Left ventricle myocardium superior (tissue), 1 donor: ENCODE results near the gene WDR45B. TPM values are rescaled to one million over a fixed set of nuclear protein-coding genes. Genes with fewer than 3 reads are reported as not detected.
"Not testable (repeated sequence)": the region's sequence is repeated elsewhere in the genome, so short reads cannot be mapped to it uniquely, and the experiment has no call there.

Experiments
- ATAC-seq: fragments of 200-7000 bp; cut with Tn5 transposase; one replicate; pipeline ENCODE4 v1.9.1; 2020; ENCODE audit warnings: mild to moderate bottlenecking, moderate library complexity
- DNase-seq: peaks from one replicate; pipeline ENCODE4 v3.0.0-alpha.2; 2020
- intact Hi-C: fragments of 100-400 bp; cut with micrococcal nuclease; formaldehyde crosslinking; loops from one replicate; pipeline ENCODE4 v1.11.0; 2022
- total RNA-seq: library from RNA; stranded (reverse); fragmentation: NEBNext Ultra II Directional; extraction: Animal tissue kit (Norgen Biotek cat#: 25700); gene quantifications from one replicate; pipeline ENCODE4 v1.2.1, GENCODE V29; 2021
- donor health status: DM: no; HTN: yes; CAD: no; lungs with severe emphysema.

Gene WDR45B
- total RNA-seq, 1 donor from 2014 or later, result 37.3 TPM

- peak; percentile 68 for DNase-seq
- intact Hi-C loops, result no loop called here
Observed at GRCh38 chr17:82592767-82593589, 55.3 kb downstream of the WDR45B start.

GRCh38 chr17:82592289-82592766 is 55.9 kb downstream of the WDR45B start:
- intact Hi-C loops, result no loop called here
- ATAC-seq, result peak; percentile 19
- no peak for DNase-seq

More at GRCh38 chr17:82592767-82593589, 55.3 kb downstream of the WDR45B start:
- ATAC-seq, result peak; percentile 52

- intact Hi-C loops, result no loop called here
- DNase-seq (no peak), ATAC-seq (peak; percentile 12)
Observed at GRCh38 chr17:82590881-82591539, 57.2 kb downstream of the WDR45B start.

- intact Hi-C loops, result no loop called here
- DNase-seq (no peak), ATAC-seq (no peak)
Observed at GRCh38 chr17:82590216-82590615, 58.0 kb downstream of the WDR45B start.

GRCh38 chr17:82589851-82590180 is 58.4 kb downstream of the WDR45B start:
- intact Hi-C loops, result no loop called here
- no peak for DNase-seq
- no peak for ATAC-seq

GRCh38 chr17:82588266-82589175 is 59.7 kb downstream of the WDR45B start:
- intact Hi-C loops, result no loop called here
- DNase-seq, result no peak
- ATAC-seq, result no peak

- intact Hi-C loops, result no loop called here
- DNase-seq (no peak), ATAC-seq (no peak)
Observed at GRCh38 chr17:82587234-82588086, 60.8 kb downstream of the WDR45B start.

GRCh38 chr17:82586576-82587233 is 61.5 kb downstream of the WDR45B start:
- ATAC-seq (no peak), DNase-seq (no peak)
- intact Hi-C loops, result no loop called here

GRCh38 chr17:82585935-82586575 is 62.2 kb downstream of the WDR45B start:
- intact Hi-C loops, DNase-seq, ATAC-seq: not testable (repeated sequence)

- ATAC-seq, result no peak
- no peak for DNase-seq
- intact Hi-C loops, result no loop called here
Observed at GRCh38 chr17:82583720-82584234, 64.5 kb downstream of the WDR45B start.

GRCh38 chr17:82582709-82583108 is 65.5 kb downstream of the WDR45B start:
- DNase-seq, result no peak
- intact Hi-C loops, result no loop called here
- ATAC-seq, result no peak

GRCh38 chr17:82582213-82582612 is 66.0 kb downstream of the WDR45B start:
- ATAC-seq (no peak), DNase-seq (no peak)

GRCh38 chr17:82579969-82580368 is 68.3 kb downstream of the WDR45B start:
- ATAC-seq, intact Hi-C loops: not testable (repeated sequence)

More at GRCh38 chr17:82582213-82582612, 66.0 kb downstream of the WDR45B start:
- intact Hi-C loops, result no loop called here

GRCh38 chr17:82577300-82577699 is 70.9 kb downstream of the WDR45B start:
- no peak for DNase-seq
- no peak for ATAC-seq
- intact Hi-C loops, result no loop called here

More at GRCh38 chr17:82579969-82580368, 68.3 kb downstream of the WDR45B start:
- not testable (repeated sequence) for DNase-seq

- not testable (repeated sequence) for DNase-seq, ATAC-seq
Observed at GRCh38 chr17:82575581-82576221, 72.5 kb downstream of the WDR45B start.

GRCh38 chr17:82574041-82574440 is 74.2 kb downstream of the WDR45B start:
- DNase-seq (no peak), ATAC-seq (no peak)
- intact Hi-C loops, result no loop called here

More at GRCh38 chr17:82575581-82576221, 72.5 kb downstream of the WDR45B start:
- intact Hi-C loops, result not testable (repeated sequence)

GRCh38 chr17:82571855-82572254 is 76.4 kb downstream of the WDR45B start:
- intact Hi-C loops, result no loop called here
- no peak for ATAC-seq
- no peak for DNase-seq
